Osteoblast (primary cell): ENCODE data around the gene SBNO2. TPM values are rescaled to one million over a fixed set of nuclear protein-coding genes. Genes with fewer than 3 reads are reported as not detected.

Source experiments
- DNase-seq: peaks from one replicate; pipeline ENCODE4 v3.0.0; 2011; ENCODE audit warnings: low spot score, mixed read lengths; ENCODE audit not compliant: insufficient read length; ENCODE audit errors: missing footprints
- H2AFZ ChIP-seq: 2 replicates; pipeline ENCODE4 v1.6.0; 2011; ENCODE audit warnings: mild to moderate bottlenecking, low read length
- H3K27ac ChIP-seq: 2 replicates; pipeline ENCODE4 v1.5.1; 2011; ENCODE audit warnings: mild to moderate bottlenecking, low read depth, low read length, moderate library complexity
- H3K27me3 ChIP-seq: 2 replicates; pipeline ENCODE4 v1.6.0; 2012; ENCODE audit warnings: mild to moderate bottlenecking, control low read depth, inconsistent platforms, low read length, moderate library complexity; ENCODE audit not compliant: insufficient read depth
- H3K36me3 ChIP-seq: 2 replicates; pipeline ENCODE4 v1.5.1; 2011; ENCODE audit warnings: mild to moderate bottlenecking, low read length, control low read depth, moderate library complexity; ENCODE audit not compliant: insufficient read depth
- H3K4me1 ChIP-seq: 2 replicates; pipeline ENCODE4 v1.5.1; 2011; ENCODE audit warnings: mild to moderate bottlenecking, low read length, control low read depth, moderate library complexity; ENCODE audit not compliant: insufficient read depth
- H3K4me2 ChIP-seq: 2 replicates; pipeline ENCODE4 v1.6.0; 2011; ENCODE audit warnings: mild to moderate bottlenecking, low read length; ENCODE audit not compliant: insufficient read depth
- H3K4me3 ChIP-seq: fragments of 200-600 bp; sonication (generic); 3 replicates; pipeline ENCODE4 v1.5.1; 2012; ENCODE audit warnings: mild to moderate bottlenecking, low read length, inconsistent platforms; ENCODE audit not compliant: insufficient read depth
- H3K79me2 ChIP-seq: 2 replicates; pipeline ENCODE4 v1.6.0; 2012; ENCODE audit warnings: mild to moderate bottlenecking, low read length, control low read depth, inconsistent platforms; ENCODE audit not compliant: insufficient read depth
- H3K9me3 ChIP-seq: 2 replicates; pipeline ENCODE4 v1.5.1; 2011; ENCODE audit warnings: low read depth, low read length, control low read depth
- H4K20me1 ChIP-seq: 2 replicates; pipeline ENCODE4 v1.6.0; 2012; ENCODE audit warnings: mild to moderate bottlenecking, low read length, control low read depth; ENCODE audit not compliant: insufficient read depth
- total RNA-seq: library from RNA; depleted of rRNA; stranded (reverse); fragments of >200 nt; gene quantifications from 2 replicates; pipeline ENCODE4 v1.2.3, GENCODE V29; 2012
- TF ChIP-seq, protein P1 (sequence below): IDR thresholded peaks from 2 replicates; pipeline ENCODE4 v1.5.1; 2011; ENCODE audit warnings: mild to moderate bottlenecking, low read depth, low read length, moderate library complexity; ENCODE audit errors: extremely low read depth

SBNO2 gene
- total RNA-seq, 1 donor, result 69.1 TPM

DNA sequence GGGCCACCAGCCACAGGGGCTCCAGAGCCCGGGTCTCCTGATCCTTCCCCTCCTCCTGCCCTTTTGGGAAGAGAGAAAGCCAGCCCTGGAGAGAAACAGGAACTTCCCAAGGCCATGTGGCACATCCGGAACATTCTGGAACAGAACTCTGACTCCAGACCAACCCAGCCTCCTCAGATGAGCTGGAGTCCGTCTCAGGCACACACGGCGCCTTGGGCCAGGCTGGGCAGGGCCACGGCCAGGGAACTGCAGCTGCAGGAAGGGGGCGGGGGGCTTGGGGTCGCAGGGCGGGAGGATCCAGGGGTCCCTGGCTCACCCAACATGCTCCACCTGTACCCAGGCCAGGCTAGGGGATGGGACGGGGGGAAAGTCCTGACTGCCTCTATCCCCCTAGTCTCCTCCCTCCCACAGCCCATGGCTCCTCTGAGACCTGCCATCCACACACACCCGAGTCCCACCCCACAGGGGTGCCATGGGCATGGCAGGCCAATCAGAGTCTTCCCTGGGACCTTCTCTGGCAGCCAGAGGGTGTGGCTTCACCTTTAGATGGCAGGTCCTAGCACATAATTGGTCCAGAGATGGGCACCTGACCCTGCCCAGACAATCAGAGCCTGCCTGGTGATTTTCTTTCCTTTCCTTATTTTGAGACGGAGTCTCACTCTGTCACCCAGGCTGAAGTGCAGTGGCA, 22.9 kb downstream of the SBNO2 start:
- Histone ChIP-seq H3K9me3 (no peaks in the 10 kb centered on the region), H3K79me2 (peaks cover 65% of the 10 kb centered on the region), H3K4me2 (no peak overlapping the region), H2AFZ (no peak overlapping the region), H3K4me3 (no peak overlapping the region), H3K36me3 (peaks cover 31% of the 10 kb centered on the region), H3K27me3 (no peaks in the 10 kb centered on the region), H4K20me1 (peaks cover 9% of the 10 kb centered on the region), H3K27ac (no peak overlapping the region), H3K4me1 (peaks cover 19% of the 10 kb centered on the region)
- TF ChIP-seq, protein P1, sequence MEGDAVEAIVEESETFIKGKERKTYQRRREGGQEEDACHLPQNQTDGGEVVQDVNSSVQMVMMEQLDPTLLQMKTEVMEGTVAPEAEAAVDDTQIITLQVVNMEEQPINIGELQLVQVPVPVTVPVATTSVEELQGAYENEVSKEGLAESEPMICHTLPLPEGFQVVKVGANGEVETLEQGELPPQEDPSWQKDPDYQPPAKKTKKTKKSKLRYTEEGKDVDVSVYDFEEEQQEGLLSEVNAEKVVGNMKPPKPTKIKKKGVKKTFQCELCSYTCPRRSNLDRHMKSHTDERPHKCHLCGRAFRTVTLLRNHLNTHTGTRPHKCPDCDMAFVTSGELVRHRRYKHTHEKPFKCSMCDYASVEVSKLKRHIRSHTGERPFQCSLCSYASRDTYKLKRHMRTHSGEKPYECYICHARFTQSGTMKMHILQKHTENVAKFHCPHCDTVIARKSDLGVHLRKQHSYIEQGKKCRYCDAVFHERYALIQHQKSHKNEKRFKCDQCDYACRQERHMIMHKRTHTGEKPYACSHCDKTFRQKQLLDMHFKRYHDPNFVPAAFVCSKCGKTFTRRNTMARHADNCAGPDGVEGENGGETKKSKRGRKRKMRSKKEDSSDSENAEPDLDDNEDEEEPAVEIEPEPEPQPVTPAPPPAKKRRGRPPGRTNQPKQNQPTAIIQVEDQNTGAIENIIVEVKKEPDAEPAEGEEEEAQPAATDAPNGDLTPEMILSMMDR, result no peak
- DNase-seq, result no peak

DNA sequence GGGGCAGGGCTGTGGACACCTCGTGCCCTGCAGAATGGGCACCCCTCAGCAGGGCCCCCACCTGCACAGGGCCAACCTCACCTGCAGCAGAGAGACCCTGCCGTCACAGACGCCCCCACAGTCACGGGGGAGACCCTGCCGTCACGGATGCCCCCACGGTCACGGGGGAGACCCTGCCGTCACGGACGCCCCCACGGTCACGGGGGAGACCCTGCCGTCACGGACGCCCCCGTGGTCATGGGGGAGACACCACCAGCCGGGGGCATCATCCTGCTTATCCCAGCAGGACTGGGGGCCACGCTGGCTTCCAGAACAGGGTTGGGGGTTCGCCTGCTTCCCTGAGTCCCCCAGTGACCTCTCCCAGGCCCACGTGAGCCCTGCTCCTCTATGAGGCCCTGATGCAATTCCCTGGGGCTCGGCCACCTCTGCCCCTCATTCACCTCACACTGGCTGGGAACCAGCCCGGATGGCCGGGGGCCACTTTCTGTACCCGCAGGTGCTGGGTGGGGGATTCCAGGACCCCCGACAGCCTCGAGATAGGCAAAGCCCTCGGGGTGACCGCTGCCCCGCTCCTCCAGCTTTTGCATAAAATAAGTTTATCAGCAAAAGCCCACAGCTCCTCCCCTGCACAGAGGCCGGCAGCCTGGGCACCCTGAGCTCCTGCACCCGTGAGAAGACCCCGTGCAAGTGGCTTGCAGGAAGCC, 23.6 kb downstream of the SBNO2 start:
- peaks cover 58% of the 10 kb centered on the region for H3K79me2 ChIP-seq
- no peaks in the 10 kb centered on the region for H3K9me3 ChIP-seq
- no peak for DNase-seq
- TF ChIP-seq, protein P1, result no peak
- no peak overlapping the region for H3K4me2 ChIP-seq
- peaks cover 9% of the 10 kb centered on the region for H4K20me1 ChIP-seq
- peaks cover 38% of the 10 kb centered on the region for H3K36me3 ChIP-seq
- H2AFZ ChIP-seq, result no peak overlapping the region
- H3K27me3 ChIP-seq, result no peaks in the 10 kb centered on the region
- H3K4me1 ChIP-seq, result peaks cover 12% of the 10 kb centered on the region
- no peak overlapping the region for H3K4me3 ChIP-seq
- H3K27ac ChIP-seq, result no peak overlapping the region

DNA sequence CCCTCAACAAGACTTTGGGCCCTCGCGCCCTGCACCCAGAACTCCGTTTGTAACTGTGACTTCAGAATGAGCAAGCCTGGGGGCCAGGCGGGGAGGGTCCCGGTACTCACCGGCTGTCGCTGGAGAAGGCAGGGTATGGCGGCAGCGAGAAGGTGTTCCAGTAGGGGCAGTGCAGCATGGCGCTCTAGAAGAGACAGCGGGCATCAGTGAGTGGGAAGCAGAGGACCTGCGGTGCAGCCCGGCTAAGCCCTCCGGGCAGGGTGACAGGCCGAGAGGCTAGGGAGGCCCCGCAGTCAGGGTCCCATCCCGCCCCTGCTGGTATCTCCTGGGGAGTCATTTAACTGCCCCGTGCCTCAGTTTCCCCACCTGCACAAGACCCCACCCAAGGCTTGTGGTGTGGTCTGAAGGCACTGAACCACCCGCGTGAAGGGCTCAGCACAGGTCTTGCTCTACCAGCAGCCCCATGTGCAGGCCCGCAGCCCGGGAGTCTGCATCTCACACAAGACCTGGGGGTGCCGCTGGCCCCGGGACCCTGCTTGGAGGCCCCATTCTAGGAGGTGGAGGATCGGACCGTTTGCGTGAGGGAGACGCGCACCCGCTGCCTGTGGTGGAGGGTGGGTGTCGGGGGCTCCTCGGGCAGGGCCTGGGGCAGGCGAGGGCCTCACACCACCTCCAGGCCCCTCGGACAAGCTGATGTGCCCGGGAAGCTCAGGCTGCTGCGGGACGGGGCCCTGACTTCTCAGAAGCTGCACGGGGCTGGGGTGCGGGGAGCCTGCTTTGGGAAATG, 24.6 kb downstream of the SBNO2 start:
- TF ChIP-seq, protein P1, result no peak
- H3K27ac ChIP-seq, result no peak overlapping the region
- H3K4me3 ChIP-seq, result no peak overlapping the region
- H2AFZ ChIP-seq, result no peak overlapping the region
- peaks cover 43% of the 10 kb centered on the region for H3K36me3 ChIP-seq
- H3K4me2 ChIP-seq, result no peak overlapping the region
- peaks cover 51% of the 10 kb centered on the region for H3K79me2 ChIP-seq
- no peaks in the 10 kb centered on the region for H3K27me3 ChIP-seq
- peaks cover 2% of the 10 kb centered on the region for H3K4me1 ChIP-seq
- H4K20me1 ChIP-seq, result peaks cover 9% of the 10 kb centered on the region
- DNase-seq, result no peak
- H3K9me3 ChIP-seq, result no peaks in the 10 kb centered on the region
